Measurements from ENCODE around the gene MTUS2. TPM values are rescaled to one million over a fixed set of nuclear protein-coding genes. Genes with fewer than 3 reads are reported as not detected.

Gene MTUS2
- polyA plus RNA-seq, 1 donor from 2014 or later: 4.4 TPM

DNA sequence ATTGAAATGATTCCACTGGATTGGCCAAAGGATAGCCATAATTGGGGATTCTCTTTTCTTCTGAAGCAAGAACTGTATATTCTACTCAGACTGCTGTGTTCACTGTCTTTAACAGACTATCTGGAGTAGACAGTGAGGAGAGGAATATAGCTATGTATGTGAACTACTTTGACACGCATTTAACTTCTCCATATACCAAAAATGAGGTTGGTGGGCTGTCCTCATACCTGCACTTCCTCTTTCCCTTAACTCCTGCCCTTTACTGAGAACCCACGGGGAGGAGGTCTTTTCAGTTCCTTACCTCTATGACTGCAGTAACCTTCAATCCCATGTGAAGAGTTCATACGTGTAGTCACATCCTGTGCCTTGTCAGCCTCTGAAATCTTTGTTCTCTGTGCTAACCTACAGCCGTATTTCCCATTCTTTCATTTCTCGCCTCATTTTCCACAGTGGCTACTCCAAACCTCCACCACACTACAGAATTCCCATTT, 305.8 kb downstream of the MTUS2 start:
- Histone ChIP-seq H3K27me3 (ENCODE audit: insufficient read depth, low read depth, low read length) (no peaks in the 10 kb centered on the region), H3K79me2 (replicated peaks; ENCODE audit: insufficient read depth, low read length) (no peaks in the 10 kb centered on the region), H3K9me3 (ENCODE audit: low read length) (no peaks in the 10 kb centered on the region), H4K20me1 (ENCODE audit: insufficient read depth) (no peaks in the 10 kb centered on the region), H3K27ac (ENCODE audit: low read length) (no peak overlapping the region), H2AFZ (ENCODE audit: low read depth, low read length) (no peak overlapping the region), H3K4me2 (ENCODE audit: low read length) (no peak overlapping the region), H3K36me3 (ENCODE audit: insufficient read depth, low read length) (no peaks in the 10 kb centered on the region), H3F3A (ENCODE audit: insufficient read depth, low read length, poor library complexity, severe bottlenecking) (no peaks in the 10 kb centered on the region), H3K4me3 (ENCODE audit: low read length) (no peak overlapping the region), H3K9me2 (ENCODE audit: insufficient read depth, low read length) (no peaks in the 10 kb centered on the region), H3K9ac (ENCODE audit: low read length) (no peak overlapping the region)
- TF ChIP-seq TAF1 (IDR thresholded peaks at IDR 0.05; ENCODE audit: low read depth): no peak
- TF ChIP-seq, protein P1, sequence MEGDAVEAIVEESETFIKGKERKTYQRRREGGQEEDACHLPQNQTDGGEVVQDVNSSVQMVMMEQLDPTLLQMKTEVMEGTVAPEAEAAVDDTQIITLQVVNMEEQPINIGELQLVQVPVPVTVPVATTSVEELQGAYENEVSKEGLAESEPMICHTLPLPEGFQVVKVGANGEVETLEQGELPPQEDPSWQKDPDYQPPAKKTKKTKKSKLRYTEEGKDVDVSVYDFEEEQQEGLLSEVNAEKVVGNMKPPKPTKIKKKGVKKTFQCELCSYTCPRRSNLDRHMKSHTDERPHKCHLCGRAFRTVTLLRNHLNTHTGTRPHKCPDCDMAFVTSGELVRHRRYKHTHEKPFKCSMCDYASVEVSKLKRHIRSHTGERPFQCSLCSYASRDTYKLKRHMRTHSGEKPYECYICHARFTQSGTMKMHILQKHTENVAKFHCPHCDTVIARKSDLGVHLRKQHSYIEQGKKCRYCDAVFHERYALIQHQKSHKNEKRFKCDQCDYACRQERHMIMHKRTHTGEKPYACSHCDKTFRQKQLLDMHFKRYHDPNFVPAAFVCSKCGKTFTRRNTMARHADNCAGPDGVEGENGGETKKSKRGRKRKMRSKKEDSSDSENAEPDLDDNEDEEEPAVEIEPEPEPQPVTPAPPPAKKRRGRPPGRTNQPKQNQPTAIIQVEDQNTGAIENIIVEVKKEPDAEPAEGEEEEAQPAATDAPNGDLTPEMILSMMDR (IDR thresholded peaks at IDR 0.05; ENCODE audit: poor library complexity, severe bottlenecking): no peak
- no peak for TF ChIP-seq EZH2 (IDR thresholded peaks at IDR 0.05; ENCODE audit: borderline replicate concordance, insufficient read depth, low read length, poor library complexity, severe bottlenecking)
- TF ChIP-seq, protein P2, sequence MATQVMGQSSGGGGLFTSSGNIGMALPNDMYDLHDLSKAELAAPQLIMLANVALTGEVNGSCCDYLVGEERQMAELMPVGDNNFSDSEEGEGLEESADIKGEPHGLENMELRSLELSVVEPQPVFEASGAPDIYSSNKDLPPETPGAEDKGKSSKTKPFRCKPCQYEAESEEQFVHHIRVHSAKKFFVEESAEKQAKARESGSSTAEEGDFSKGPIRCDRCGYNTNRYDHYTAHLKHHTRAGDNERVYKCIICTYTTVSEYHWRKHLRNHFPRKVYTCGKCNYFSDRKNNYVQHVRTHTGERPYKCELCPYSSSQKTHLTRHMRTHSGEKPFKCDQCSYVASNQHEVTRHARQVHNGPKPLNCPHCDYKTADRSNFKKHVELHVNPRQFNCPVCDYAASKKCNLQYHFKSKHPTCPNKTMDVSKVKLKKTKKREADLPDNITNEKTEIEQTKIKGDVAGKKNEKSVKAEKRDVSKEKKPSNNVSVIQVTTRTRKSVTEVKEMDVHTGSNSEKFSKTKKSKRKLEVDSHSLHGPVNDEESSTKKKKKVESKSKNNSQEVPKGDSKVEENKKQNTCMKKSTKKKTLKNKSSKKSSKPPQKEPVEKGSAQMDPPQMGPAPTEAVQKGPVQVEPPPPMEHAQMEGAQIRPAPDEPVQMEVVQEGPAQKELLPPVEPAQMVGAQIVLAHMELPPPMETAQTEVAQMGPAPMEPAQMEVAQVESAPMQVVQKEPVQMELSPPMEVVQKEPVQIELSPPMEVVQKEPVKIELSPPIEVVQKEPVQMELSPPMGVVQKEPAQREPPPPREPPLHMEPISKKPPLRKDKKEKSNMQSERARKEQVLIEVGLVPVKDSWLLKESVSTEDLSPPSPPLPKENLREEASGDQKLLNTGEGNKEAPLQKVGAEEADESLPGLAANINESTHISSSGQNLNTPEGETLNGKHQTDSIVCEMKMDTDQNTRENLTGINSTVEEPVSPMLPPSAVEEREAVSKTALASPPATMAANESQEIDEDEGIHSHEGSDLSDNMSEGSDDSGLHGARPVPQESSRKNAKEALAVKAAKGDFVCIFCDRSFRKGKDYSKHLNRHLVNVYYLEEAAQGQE (IDR thresholded peaks at IDR 0.05; ENCODE audit: borderline replicate concordance): no peak
- no peak for TF ChIP-seq SMC3 (conservative IDR thresholded peaks at IDR 0.05; ENCODE audit: poor library complexity)
- no peak for TF ChIP-seq POLR2AphosphoS5 (IDR thresholded peaks at IDR 0.05)
- TF ChIP-seq EP300 (conservative IDR thresholded peaks at IDR 0.05; ENCODE audit: poor library complexity, severe bottlenecking): no peak
- no peak for TF ChIP-seq RAD21 (conservative IDR thresholded peaks at IDR 0.05)
- TF ChIP-seq MXI1 (conservative IDR thresholded peaks at IDR 0.05; ENCODE audit: poor library complexity, severe bottlenecking): no peak

DNA sequence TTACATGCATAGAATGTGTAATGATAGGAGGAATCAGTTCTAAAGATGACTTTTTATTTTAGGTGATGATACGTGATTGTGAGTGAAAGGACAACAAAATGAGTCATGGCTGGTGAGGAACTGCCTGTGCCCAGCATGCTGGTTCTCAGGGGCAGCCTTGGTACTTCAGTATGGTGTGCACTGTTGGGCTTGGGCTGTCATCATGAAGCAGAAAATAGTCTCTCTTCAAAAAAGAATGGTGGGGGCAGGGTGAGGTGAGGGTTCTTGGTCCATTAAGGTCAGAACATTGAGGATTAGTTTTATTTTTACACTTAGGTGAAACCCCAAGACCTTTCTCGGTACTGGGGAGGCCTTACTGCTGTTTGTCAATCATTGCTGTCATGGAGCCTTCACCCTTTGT, 309.5 kb downstream of the MTUS2 start:
- no peaks in the 10 kb centered on the region for H3K9me3 ChIP-seq (ENCODE audit: low read length)
- H3K9ac ChIP-seq (ENCODE audit: low read length): no peak overlapping the region
- H3K4me3 ChIP-seq (ENCODE audit: low read length): no peak overlapping the region
- no peaks in the 10 kb centered on the region for H3K36me3 ChIP-seq (ENCODE audit: insufficient read depth, low read length)
- no peaks in the 10 kb centered on the region for H4K20me1 ChIP-seq (ENCODE audit: insufficient read depth)
- TF ChIP-seq POLR2AphosphoS5 (IDR thresholded peaks at IDR 0.05) (no peak), RAD21 (conservative IDR thresholded peaks at IDR 0.05) (no peak), EZH2 (IDR thresholded peaks at IDR 0.05; ENCODE audit: borderline replicate concordance, insufficient read depth, low read length, poor library complexity, severe bottlenecking) (no peak), MXI1 (conservative IDR thresholded peaks at IDR 0.05; ENCODE audit: poor library complexity, severe bottlenecking) (no peak), SMC3 (conservative IDR thresholded peaks at IDR 0.05; ENCODE audit: poor library complexity) (no peak)
- TF ChIP-seq, protein P2 (IDR thresholded peaks at IDR 0.05; ENCODE audit: borderline replicate concordance): no peak
- no peak overlapping the region for H3K4me2 ChIP-seq (ENCODE audit: low read length)
- H2AFZ ChIP-seq (ENCODE audit: low read depth, low read length): no peak overlapping the region
- H3K27ac ChIP-seq (ENCODE audit: low read length): no peak overlapping the region
- no peaks in the 10 kb centered on the region for H3K79me2 ChIP-seq (replicated peaks; ENCODE audit: insufficient read depth, low read length)
- no peaks in the 10 kb centered on the region for H3K27me3 ChIP-seq (ENCODE audit: insufficient read depth, low read depth, low read length)
- H3F3A ChIP-seq (ENCODE audit: insufficient read depth, low read length, poor library complexity, severe bottlenecking): no peaks in the 10 kb centered on the region
- H3K9me2 ChIP-seq (ENCODE audit: insufficient read depth, low read length): no peaks in the 10 kb centered on the region

Measured in neural cell (in vitro differentiated cells).